RPMI7951 (cell line): ENCODE results near the gene RBMY1J. TPM values are rescaled to one million over a fixed set of nuclear protein-coding genes. Genes with fewer than 3 reads are reported as not detected.
"Not testable (repeated sequence)": the region's sequence is repeated elsewhere in the genome, so short reads cannot be mapped to it uniquely, and the experiment has no call there.

ENCODE experiments used
- DNase-seq: peaks from one replicate; pipeline ENCODE4 v3.0.0-alpha.2; 2012; ENCODE audit warnings: low read depth
- total RNA-seq: library from RNA; depleted of rRNA; stranded (reverse); fragments of >200 nt; shearing (Covaris generic); gene quantifications from 2 replicates; pipeline ENCODE4 v1.2.3, GENCODE V29; 2014; rRNA removed

RBMY1J gene
- not detected in 2 replicates for total RNA-seq

DNA sequence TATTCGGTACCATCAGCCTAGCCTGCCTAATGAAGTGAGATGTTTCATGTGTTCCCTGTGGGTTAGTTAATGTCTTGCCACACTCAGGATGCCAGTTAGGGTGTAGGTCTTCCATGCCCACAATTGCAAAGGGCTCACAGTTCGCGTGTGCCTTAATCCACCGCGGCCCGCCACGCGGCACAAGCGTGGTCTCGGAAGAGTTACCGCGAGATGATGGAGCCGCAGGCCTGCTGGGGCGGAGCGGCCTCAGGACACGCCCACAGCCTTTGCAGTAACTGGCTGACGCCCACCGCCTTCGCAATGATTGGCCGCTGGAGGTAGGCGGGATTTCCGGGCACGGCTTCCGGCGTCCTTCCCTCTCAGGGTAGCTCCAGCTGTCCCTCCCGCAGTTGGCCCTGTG lies at the start of gene RBMY1J:
Gene RBMY1J, plus strand, starts transcription at position 301 of the 400 bp plus-strand sequence. CDS start 2,038 bp downstream, outside the sequence.
- not testable (repeated sequence) for DNase-seq

DNA sequence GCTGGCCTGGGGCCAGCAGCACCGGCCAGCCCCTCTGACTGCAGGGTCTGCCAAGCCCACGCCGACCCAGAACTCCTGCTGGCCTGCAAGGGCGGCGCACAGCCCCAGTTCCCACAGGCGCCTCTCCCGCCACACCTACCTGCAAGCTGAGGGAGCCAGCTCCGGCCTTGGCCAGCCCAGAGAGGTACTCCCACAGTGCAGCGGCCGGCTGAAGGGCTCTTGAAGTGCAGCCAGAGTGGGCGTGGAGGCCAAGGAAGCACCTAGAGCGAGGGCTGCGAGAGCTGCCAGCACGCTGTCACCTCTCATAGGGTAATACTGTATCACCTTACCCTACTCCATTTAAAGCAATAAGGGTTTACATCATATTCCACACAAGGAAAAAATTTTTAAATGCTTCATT lies 35.8 kb upstream of the RBMY1J start:
- DNase-seq: no peak

DNA sequence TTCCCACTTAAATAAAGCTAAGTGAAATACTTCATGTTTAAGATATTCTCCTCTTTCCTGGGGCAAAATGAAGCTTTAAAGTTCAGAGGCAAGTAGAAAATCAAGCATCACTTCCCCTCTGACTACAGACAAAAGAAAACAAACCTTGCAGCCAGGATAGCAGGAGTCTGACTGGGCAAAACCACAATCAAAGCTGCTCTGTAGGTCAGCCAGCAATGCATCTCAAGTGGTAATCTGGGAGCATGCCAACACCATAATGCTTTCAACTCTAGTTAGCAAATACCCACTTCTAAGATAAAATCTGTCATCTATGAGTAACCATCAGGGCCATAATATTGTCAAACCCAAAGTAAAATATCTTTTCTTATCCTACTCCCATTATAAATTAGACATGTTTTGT lies 32.6 kb upstream of the RBMY1J start:
- no peak for DNase-seq

DNA sequence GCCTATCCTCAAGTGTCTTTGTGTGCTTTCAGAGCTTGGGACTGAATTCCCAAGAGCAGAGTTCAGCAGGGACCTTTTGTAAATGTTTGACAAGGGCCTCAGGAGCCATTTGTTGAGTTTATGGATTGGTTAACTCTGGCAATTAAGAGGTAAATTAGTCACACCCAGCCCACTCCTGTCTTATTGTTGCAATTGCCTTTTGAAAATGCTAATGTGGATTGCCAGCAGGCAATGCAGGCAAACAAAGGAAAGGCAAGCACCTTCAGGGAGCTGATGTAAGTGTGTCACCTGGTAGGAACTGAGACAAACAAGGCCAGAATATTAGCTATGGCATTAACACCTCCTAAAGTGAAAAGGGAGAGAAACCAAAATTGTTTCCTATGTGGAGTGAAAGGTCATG lies 29.7 kb upstream of the RBMY1J start:
- DNase-seq: no peak

DNA sequence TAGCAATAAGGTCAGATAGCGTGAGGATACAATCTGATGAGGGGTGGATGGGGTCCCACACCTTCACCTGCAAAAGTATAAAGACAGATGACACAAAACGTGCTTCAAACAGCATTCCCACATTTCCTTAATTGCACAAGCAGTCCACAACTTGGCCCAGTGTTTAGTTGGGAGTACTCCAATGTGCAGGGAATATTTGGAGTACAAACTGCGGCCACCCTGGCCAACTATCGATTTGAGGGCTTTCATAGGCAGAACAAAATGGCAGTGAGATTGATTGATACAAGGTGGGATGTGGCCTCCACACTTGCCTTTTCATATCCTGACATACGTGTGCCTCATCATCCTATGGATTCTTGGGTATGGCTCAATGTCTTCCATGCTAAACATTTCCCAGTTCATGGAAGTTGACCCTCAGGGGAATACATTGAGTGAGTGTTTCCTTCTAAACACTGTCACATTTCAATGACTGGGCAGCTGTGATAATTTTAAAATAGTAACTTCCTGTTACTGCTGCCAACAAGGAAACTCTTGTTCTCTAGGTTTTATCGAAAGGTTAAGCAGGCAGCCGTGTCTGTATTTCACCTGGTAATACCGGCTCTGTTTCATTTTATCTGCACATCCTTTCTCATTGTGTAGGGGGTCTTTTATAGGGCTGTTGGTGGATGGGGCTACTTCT lies 41.6 kb downstream of the RBMY1J start:
- not testable (repeated sequence) for DNase-seq

DNA sequence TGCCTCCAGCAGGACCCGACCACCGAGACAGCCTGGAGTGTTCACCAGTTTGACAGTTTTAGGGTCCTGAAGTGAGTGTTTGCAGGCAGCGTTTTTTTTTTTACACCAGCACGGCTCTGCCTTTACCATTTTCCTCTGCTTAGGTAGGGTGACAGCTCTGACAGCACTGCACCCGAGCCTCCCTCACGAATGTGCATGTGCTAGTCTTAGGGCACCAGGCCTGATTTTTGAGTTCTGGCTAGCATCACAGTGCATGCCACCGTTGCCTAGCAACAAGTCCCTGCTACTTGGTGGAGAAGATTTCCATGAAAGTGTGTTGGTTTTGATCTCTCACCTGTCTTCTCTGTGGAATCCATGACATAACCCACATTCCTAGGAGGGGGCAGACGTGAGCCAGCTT lies 52.3 kb downstream of the RBMY1J start:
- not testable (repeated sequence) for DNase-seq

DNA sequence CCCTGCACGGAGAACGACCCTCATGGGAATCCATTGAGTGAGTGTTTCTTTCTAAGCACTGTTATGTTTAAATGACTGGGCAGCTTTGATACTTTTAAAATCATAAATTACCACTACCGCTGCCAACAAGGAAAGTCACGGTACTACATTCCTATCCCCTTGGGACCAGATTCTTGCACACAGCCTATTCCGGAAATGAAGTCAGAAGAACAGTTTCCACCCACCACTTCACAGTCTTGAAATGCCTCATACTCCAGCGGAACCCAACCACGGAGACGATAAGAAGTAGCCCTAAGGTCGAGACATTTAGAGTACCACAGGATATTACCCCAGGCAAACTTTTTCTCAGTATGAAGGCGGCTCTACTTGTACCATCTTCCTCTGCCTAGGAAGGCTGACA lies 58.8 kb downstream of the RBMY1J start:
- not testable (repeated sequence) for DNase-seq

Other genes starting within 250 kb of the RBMY1J start
- not detected in 2 replicates for gene RBMY1F, start 220.5 kb upstream of the RBMY1J start, total RNA-seq